Adrenal gland (tissue), 12 donors: ENCODE measurements around the gene CDCA3. TPM values are rescaled to one million over a fixed set of nuclear protein-coding genes. Genes with fewer than 3 reads are reported as not detected.
A peak's percentile ranks its signal among the peaks of the same experiment; 100 is the strongest.

Experiments used
- DNase-seq, 7 donors: peaks; one replicate each; pipeline ENCODE4 v3.0.0-alpha.2; 2019 to 2020
- H3K27ac ChIP-seq, 5 donors: fragments of 200-600 bp; sonication (generic) in 4 of 5; 1 replicate in 3 of 5; 2 replicates in 2 of 5; pipeline versions ENCODE4 v1.5.1 to v1.8.0; 2016 to 2020; ENCODE audit warnings: mild to moderate bottlenecking in 1 of 5
- H3K27me3 ChIP-seq: fragments of 200-600 bp; 2 replicates; pipeline ENCODE4 v1.8.0; 2021
- H3K36me3 ChIP-seq, 2 donors: fragments of 200-600 bp; replicated peaks in 1 of 2; 1 replicate in 1 of 2; 2 replicates in 1 of 2; pipeline versions ENCODE4 v1.5.1 to v1.8.0; 2018 to 2022
- H3K4me1 ChIP-seq, 2 donors: fragments of 200-600 bp; replicated peaks in 1 of 2; 1 replicate in 1 of 2; 2 replicates in 1 of 2; pipeline versions ENCODE4 v1.5.1 to v1.8.0; 2018 to 2021
- H3K4me3 ChIP-seq, 4 donors: fragments of 200-600 bp; sonication (generic) in 3 of 4; one replicate each; pipeline ENCODE4 v1.5.1; 2016 to 2018
- H3K9me3 ChIP-seq, 3 donors: fragments of 200-600 bp; sonication (generic) in 1 of 3; replicated peaks in 1 of 3; 1 replicate in 2 of 3; 2 replicates in 1 of 3; pipeline versions ENCODE4 v1.5.1 to v1.8.0; 2016 to 2021
- CTCF ChIP-seq, 6 experiments: fragments of 450-650 bp in 4 of 6; fragments of 200-600 bp in 2 of 6; sonication (generic) in 1 of 6; IDR thresholded peaks; 1 replicate in 5 of 6; 2 replicates in 1 of 6; pipeline versions ENCODE4 v1.5.1 to v1.8.0; 2016 to 2021; ENCODE audit warnings: antibody characterized with exemption in 6 of 6, mild to moderate bottlenecking in 2 of 6, moderate library complexity in 1 of 6
- POLR2A ChIP-seq, 2 donors: fragments of 450-650 bp; IDR thresholded peaks; one replicate each; pipeline ENCODE4 v1.6.1; 2017; ENCODE audit warnings: antibody characterized with exemption in 2 of 2, mild to moderate bottlenecking in 2 of 2, moderate library complexity in 1 of 2
- WGBS, 4 donors: extraction: QIAGEN DNeasy Blood & Tissue Kit in 2 of 4; methylation state at CpG; one replicate each; pipeline versions ENCODE4 v1.1.5 to v1.1.7; 2013 to 2017; 5-methylcytosine and 5-hydroxymethylcytosine counted together
- intact Hi-C, 2 donors: fragments of 100-400 bp; cut with DNase I; formaldehyde crosslinking; loops; one replicate each; pipeline versions ENCODE4 v1.14.1 to v1.15.0; 2022 to 2023
- polyA plus RNA-seq, 3 donors: library from polyadenylated mRNA; stranded (reverse); fragments of 200-250 nt in 2 of 3; fragments of 350-450 nt in 1 of 3; fragmentation: Illumina TruSeq in 1 of 3; extraction: RNeasy Lipid Tissue Mini Kit (QIAGEN cat#74804) in 1 of 3; gene quantifications; one replicate each; pipeline ENCODE4 v1.2.3, GENCODE V29; 2013 to 2014
- total RNA-seq, 9 donors: library from RNA; depleted of rRNA in 4 of 9; stranded (reverse); fragments of >200 nt in 4 of 9; fragments of 120-200 nt in 1 of 9; fragmentation: NEBNext Ultra II Directional in 1 of 9; extraction: Animal tissue kit (Norgen Biotek cat#: 25700) in 1 of 9; gene quantifications; one replicate each; pipeline versions ENCODE4 v1.1.0 to v1.2.4, GENCODE V29; 2013 to 2023
- donor health status: healthy with polysubstance abuse.
- donor health status: Bipolar disorder and iron deficiency.
- donor health status: DM: yes; HTN: yes; CAD: no.
- donor health status: DM: no; HTN: no; CAD: no.
- donor health status: DM: no; HTN: no; CAD: no.
- donor health status: DM: yes; HTN: yes; CAD: no.

The CDCA3 gene
- total and polyA plus RNA-seq, 12 donors = 2.6 to 17.7 (median 3.5) TPM; not detected in 1

- Histone ChIP-seq H3K4me1 (peaks cover 13 to 24% of the 10 kb centered on the region in 2 donors), H3K36me3 (peaks cover 0 to 27% of the 10 kb centered on the region in 2 donors), H3K9me3 (no peaks in the 10 kb centered on the region), H3K27ac (peak overlapping the region in 4 of 5 donors; percentile 12 to 98 (median 64)), H3K4me3 (peak overlapping the region in 3 of 4 donors; percentile 63 to 69 (median 67)), H3K27me3 (no peaks in the 10 kb centered on the region)
- 0 to 3% (median 1%) methylated on average over 10 to 18 of the region's 18 CpGs for WGBS, 4 donors
- peak; percentile 17 to 20 for TF ChIP-seq POLR2A (IDR thresholded peaks at IDR 0.05)
- no peak for TF ChIP-seq CTCF (IDR thresholded peaks at IDR 0.05)
- intact Hi-C loops = no loop called here
- peak; percentile 59 to 84 (median 71) for DNase-seq
Measured at GRCh38 chr12:6852651-6853354, 1.7 kb upstream of the CDCA3 start.

- intact Hi-C loops = no loop called here
- H3K4me1 ChIP-seq = peaks cover 13 to 24% of the 10 kb centered on the region in 2 donors
Measured at GRCh38 chr12:6851921-6852650, 1.0 kb upstream of the CDCA3 start, which contains the start of gene USP5. Gene USP5 (plus strand): TSS chr12:6852150. CDS start chr12:6852180, 30 bp downstream.

GRCh38 chr12:6850796-6851152, 312 bp downstream of the CDCA3 start:
- Histone ChIP-seq H3K9me3 (no peaks in the 10 kb centered on the region), H3K27ac (peak overlapping the region in 3 of 5 donors; percentile 84 to 98 (median 95)), H3K4me1 (peaks cover 13 to 24% of the 10 kb centered on the region in 2 donors), H3K36me3 (peaks cover 0 to 7% of the 10 kb centered on the region in 2 donors), H3K4me3 (peak overlapping the region in 1 of 4 donors; percentile 63), H3K27me3 (no peaks in the 10 kb centered on the region)
- TF ChIP-seq POLR2A (IDR thresholded peaks at IDR 0.05) (no peak), CTCF (IDR thresholded peaks at IDR 0.05) (no peak)
- intact Hi-C loops = no loop called here
- DNase-seq = peak in 3 of 7 donors; percentile 84 to 91 (median 88)
- WGBS, 4 donors = 19 to 46% (median 35%) methylated on average over 4 to 16 of the region's 16 CpGs

More at GRCh38 chr12:6851921-6852650, 1.0 kb upstream of the CDCA3 start, which contains the start of gene USP5:
- peak; percentile 98 to 100 (median 99) for DNase-seq
- H3K27ac ChIP-seq = peak within 1 kb of the TSS; percentile 84 to 98 (median 95)
- peak; percentile 46 to 80 for TF ChIP-seq POLR2A (IDR thresholded peaks at IDR 0.05)
- TF ChIP-seq CTCF (IDR thresholded peaks at IDR 0.05) = no peak
- peak within 1 kb of the TSS in 3 of 4 donors; percentile 63 to 69 (median 67) for H3K4me3 ChIP-seq
- peaks cover 0 to 20% of the 10 kb centered on the region in 2 donors for H3K36me3 ChIP-seq
- WGBS, 4 donors = 0 to 1% (median 0%) methylated on average over 6 to 65 of the region's 65 CpGs
- H3K27me3 ChIP-seq = no peaks in the 10 kb centered on the region
- no peaks in the 10 kb centered on the region for H3K9me3 ChIP-seq

GRCh38 chr12:6849976-6850560, 1.0 kb downstream of the CDCA3 start:
- TF ChIP-seq POLR2A (IDR thresholded peaks at IDR 0.05) (no peak), CTCF (IDR thresholded peaks at IDR 0.05) (no peak)
- Histone ChIP-seq H3K27me3 (no peaks in the 10 kb centered on the region), H3K36me3 (no peaks in the 10 kb centered on the region), H3K27ac (no peak overlapping the region), H3K9me3 (no peaks in the 10 kb centered on the region), H3K4me1 (peaks cover 13 to 24% of the 10 kb centered on the region in 2 donors), H3K4me3 (no peak overlapping the region)
- intact Hi-C loops = no loop called here
- WGBS, 4 donors = 78 to 86% (median 82%) methylated on average over 8 to 10 of the region's 10 CpGs
- no peak for DNase-seq
